GM21367 (cell line): ENCODE results near the gene NHERF2.

Source experiments
- ATAC-seq: cut with Tn5 transposase; IDR thresholded peaks from one replicate; pipeline ENCODE4 v1.9.1; 2021; ENCODE audit not compliant: unreplicated experiment

Gene NHERF2

DNA sequence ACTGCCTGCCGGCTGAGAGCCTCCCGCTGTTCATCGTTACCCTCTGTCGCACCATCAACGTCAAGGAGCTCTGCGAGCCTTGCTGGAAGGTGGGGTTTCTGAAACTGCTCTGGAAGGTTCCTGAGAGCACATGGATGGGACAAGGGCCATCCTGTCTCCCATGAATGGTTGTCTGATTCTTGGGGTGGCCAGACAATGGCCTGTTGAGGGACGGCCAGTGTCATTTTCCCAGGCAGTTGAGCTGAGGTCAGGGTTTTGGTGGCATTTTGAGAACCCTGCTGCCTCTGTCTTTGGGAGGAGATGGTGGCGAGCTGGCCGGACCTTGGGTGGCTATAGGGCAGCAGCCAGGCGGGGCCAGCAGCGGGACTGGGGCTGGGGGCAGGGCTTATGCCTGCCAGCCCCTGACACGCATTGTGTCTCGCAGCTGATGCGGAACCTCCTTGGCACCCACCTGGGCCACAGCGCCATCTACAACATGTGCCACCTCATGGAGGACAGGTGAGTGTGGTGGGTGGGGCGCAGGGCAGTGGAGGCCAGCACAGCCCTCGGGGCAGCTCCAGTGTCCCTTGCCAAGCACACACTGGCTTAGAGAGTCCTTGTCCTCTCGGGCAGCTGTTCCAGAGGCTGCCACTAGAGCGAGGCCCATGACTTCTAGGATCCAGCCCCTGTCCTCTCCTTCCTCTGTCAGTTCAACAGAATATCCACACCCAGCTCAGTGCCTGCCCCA is 30.1 kb downstream of the NHERF2 start:
- no peak for ATAC-seq

GRCh38 chr16:2057438-2057837 is 30.7 kb downstream of the NHERF2 start:
- no peak for ATAC-seq

DNA sequence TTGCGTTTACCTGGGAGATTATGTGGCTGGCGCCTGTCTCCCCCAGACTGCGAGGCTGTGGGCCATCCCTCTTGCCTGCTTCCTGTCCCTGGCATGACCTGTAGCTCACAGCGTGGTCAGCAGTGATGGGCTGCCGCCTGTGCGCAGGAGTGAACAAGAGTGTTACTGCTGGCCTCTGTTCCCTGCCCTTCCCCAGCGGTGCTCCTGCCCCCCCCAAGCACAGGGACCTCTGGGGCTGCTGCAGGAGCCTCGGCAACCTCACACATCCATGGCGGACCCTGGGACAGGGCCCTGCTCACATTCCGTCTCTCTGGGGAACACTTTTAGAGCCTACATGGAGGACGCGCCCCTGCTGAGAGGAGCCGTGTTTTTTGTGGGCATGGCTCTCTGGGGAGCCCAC is 31.7 kb downstream of the NHERF2 start:
- no peak for ATAC-seq

GRCh38 chr16:2058872-2059271 is 32.2 kb downstream of the NHERF2 start:
- ATAC-seq, result no peak

- no peak for ATAC-seq
Measured at GRCh38 chr16:2060346-2060745, 33.6 kb downstream of the NHERF2 start.

DNA sequence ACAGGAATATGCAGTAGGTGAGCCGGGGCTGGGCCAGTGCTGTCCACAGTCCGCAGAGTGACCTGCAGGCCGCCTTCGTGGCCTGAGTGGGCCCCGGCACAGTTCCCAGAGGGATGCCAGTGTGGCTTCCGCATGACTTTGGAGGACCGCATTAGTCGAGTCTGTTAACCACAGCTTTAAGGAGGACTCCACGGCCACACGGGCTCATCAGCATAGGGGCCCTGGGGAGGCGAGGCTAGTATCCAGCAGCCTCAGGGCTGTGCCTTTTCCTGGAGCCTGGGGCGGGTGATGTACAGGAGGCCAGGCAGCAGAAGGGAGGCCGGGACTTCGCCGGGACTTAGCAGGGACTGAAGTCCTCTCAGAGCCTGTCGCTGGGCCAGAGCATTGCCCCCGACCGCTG is 34.3 kb downstream of the NHERF2 start:
- ATAC-seq, result no peak

DNA sequence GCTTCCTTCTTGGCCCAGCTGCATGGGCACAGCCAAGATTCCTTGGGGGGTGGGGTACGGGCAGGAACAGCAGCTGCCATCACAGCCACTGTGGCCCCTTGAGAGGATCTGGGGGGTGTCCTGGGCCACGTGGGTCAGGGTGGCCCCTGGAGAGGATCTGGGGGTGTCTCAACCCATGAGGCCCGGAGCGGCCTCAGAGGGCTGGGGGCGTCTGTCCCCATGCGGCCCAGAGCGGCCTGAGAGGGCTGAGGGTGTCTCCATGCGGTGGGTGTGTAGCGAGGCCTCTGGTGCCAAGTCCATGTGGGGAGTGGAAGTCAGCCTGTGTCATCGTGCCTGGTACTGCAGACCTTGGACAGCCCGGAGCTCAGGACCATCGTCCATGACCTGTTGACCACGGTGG is 34.8 kb downstream of the NHERF2 start:
- ATAC-seq, result no peak

GRCh38 chr16:2062801-2063200 is 36.1 kb downstream of the NHERF2 start:
- no peak for ATAC-seq

- no peak for ATAC-seq
Measured at GRCh38 chr16:2063861-2064260, 37.2 kb downstream of the NHERF2 start.

GRCh38 chr16:2064368-2064945 is 37.8 kb downstream of the NHERF2 start:
- no peak for ATAC-seq

- ATAC-seq, result no peak
Measured at GRCh38 chr16:2066139-2066538, 39.4 kb downstream of the NHERF2 start.

DNA sequence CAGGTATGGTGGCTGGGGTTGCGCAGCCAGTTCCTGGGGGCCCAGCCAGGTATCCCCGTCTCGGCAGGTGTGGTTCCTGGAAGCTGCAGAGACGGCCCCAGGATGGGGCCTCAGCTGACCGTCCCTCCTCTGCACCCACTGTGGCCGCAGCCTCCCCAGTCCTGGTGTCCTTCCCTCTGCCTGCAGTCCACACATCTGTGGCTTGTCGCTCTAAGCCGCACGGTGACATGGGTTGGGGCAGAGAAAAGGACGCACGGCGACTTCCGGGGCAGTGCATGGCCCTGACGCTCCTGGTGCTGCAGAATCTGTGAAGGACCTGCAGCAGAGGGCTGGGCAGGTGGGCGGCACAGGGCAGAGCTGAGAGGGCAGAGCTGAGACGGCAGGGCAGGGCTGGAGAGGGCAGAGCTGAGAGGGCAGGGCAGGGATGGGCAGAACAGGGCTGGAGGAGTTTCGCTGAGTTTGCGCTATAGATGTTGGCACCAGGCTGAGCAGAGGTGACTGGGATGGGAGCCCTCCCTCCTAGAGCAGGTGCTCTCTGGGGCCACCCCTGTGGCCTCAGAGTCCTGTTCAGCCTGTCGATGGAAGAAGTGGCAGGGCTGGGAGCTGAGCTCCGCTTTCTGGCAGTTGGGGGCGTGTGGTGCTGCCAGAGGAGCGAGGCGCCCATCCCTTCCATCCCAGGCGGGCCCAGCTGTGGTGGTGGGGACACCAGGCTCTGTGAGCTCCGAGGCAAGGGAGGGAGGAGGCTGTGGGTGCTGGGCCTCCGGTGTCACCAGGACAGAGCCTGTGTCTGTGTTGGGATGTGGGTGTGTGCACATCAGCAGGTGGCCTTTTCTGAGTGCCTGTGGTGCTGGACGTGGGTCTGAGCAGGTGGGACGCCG is 44.1 kb downstream of the NHERF2 start:
- no peak for ATAC-seq

- no peak for ATAC-seq
Measured at GRCh38 chr16:2071454-2072202, 44.9 kb downstream of the NHERF2 start.

- no peak for ATAC-seq
Measured at GRCh38 chr16:2072926-2073325, 46.2 kb downstream of the NHERF2 start.

DNA sequence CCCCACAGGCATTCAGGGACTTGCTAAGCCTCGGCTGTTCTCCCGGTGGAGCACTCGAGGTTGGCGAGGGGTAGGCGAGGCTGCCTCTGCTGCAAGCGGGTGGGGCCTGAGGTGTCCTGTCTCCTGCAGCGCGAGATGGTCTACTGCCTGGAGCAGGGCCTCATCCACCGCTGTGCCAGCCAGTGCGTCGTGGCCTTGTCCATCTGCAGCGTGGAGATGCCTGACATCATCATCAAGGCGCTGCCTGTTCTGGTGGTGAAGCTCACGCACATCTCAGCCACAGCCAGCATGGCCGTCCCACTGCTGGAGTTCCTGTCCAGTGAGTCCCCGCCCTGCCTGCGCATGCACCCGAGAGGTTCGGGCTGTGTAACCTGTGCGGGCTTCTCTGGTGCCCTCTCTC is 47.4 kb downstream of the NHERF2 start:
- no peak for ATAC-seq

- ATAC-seq, result no peak
Measured at GRCh38 chr16:2075631-2076030, 48.9 kb downstream of the NHERF2 start.

DNA sequence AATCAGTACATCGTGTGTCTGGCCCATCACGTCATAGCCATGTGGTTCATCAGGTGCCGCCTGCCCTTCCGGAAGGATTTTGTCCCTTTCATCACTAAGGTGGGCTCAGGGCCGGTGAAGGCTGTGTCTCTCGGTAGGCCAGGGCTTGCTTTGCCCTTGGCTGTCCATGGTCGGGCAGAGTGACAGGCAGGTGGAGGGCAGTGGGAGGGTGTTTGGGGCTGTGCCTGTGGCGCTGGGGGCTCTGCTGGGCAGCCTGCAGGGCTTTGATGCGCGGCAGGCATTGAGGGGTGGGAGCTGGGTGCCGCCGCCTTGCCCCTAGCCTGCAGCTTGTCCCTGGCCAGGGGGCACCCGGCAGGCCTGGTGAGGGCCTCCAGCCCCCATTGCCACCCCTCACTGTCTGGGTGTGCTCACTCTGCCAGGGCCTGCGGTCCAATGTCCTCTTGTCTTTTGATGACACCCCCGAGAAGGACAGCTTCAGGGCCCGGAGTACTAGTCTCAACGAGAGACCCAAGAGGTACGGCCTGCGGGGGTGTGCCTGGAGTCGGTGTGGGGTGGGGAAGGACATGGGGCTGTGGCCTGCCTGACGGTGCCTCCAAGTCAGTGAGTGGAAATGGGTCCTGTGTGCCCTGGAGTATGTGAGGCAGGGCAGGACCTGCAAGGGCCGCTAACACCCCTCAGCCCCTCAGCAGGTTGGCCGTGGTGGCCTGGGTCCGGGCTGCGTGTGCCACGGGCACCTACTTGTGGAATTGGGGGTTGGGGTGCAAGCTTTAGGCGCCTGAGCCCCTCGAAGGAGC is 49.6 kb downstream of the NHERF2 start:
- ATAC-seq, result no peak

- ATAC-seq, result no peak
Measured at GRCh38 chr16:2077016-2077415, 50.3 kb downstream of the NHERF2 start.

DNA sequence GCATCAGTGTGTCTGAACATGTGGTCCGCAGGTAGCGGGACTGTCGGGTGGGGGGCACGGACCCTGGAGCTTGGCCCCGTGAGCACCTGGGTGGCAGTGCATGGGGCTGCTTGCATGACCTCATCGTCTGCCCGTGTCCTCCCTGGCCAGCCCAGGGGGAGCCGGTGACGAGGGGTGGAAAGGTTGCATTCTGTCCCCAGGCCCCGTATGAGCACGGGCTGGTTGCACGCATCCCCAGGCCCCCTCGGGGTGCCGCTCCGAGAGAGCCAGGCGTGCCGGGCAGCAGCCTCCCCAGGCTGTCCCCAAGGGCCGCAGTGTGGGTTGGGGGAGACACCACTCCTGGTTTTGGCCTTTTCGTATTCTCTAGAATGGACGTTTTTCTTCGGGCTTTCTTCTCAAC is 51.0 kb downstream of the NHERF2 start:
- no peak for ATAC-seq

DNA sequence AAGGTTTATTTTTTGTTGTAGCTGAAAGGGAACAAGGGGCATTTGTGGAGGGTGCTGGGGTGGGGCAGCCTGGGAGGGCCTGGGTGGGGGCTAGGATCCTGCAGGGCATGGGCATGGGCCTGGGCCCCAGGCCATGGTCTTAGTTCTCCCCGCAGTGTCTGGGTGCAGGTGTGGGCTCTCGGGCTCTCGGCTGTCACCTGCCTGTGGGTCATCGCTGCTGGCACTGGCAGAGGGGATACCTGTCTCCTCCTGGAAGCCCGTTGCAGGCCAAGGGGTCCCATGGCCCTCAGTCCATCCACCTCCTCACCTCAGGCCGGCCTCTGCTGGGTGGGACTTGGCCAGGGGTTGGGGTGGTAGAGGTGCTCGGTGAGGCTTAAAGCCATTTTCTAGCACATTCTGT is 51.4 kb downstream of the NHERF2 start:
- no peak for ATAC-seq

GRCh38 chr16:2078691-2079090 is 52.0 kb downstream of the NHERF2 start:
- no peak for ATAC-seq
